SK-N-SH (cell line): ENCODE data around the gene RHBDF2. TPM values are rescaled to one million over a fixed set of nuclear protein-coding genes. Genes with fewer than 3 reads are reported as not detected.
A peak's percentile ranks its signal among the peaks of the same experiment; 100 is the strongest.

Experiments
- CTCF ChIA-PET: fragments of 300-600, 350-600 bp; formaldehyde crosslinking; extraction: SDS; loops from one replicate; lab custom pipeline; 2021; lab: Yijun Ruan, JAX
- POLR2A ChIA-PET: fragments of 350-600 bp; sonication (Branson Sonifier 250); formaldehyde crosslinking; extraction: SDS; loops from one replicate; lab custom pipeline; 2020; ENCODE audit warnings: antibody characterized with exemption, inconsistent platforms; lab: Yijun Ruan, JAX
- DNase-seq: peaks from one replicate; pipeline ENCODE4 v3.0.0; 2012
- H2AFZ ChIP-seq: fragments of 200-600 bp; sonication (generic); 2 replicates; pipeline ENCODE4 v1.8.1; 2016; ENCODE audit warnings: antibody characterized with exemption, mild to moderate bottlenecking, low read depth
- H3F3A ChIP-seq: fragments of 200-600 bp; sonication (generic); replicated peaks from 2 replicates; pipeline ENCODE3; 2016; ENCODE audit warnings: antibody characterized with exemption, mild to moderate bottlenecking; ENCODE audit not compliant: insufficient read depth
- H3K27ac ChIP-seq, 2 experiments: fragments of 200-500 bp in 1 of 2; fragments of 200-600 bp in 1 of 2; sonication (Bioruptor generic) in 1 of 2; sonication (generic), shearing (Covaris generic) in 1 of 2; 2 replicates each; pipeline versions ENCODE4 v1.5.1 to v1.6.1; 2014 to 2016; ENCODE audit warnings: low read depth in 2 of 2, inconsistent platforms in 1 of 2, low read length in 1 of 2, mild to moderate bottlenecking in 1 of 2, mixed read lengths in 1 of 2
- H3K27me3 ChIP-seq: fragments of 200-600 bp; sonication (generic), shearing (Covaris generic); 2 replicates; pipeline ENCODE4 v1.6.1; 2016; ENCODE audit warnings: mixed run types; ENCODE audit not compliant: insufficient read depth
- H3K36me3 ChIP-seq, 2 experiments: fragments of 200-500 bp in 1 of 2; fragments of 200-600 bp in 1 of 2; sonication (Bioruptor generic) in 1 of 2; sonication (generic) in 1 of 2; replicated peaks in 1 of 2; 2 replicates each; pipeline versions ENCODE3 to v1.5.1; 2014 to 2016; ENCODE audit warnings: low read length in 1 of 2, mild to moderate bottlenecking in 1 of 2; ENCODE audit not compliant: insufficient read depth in 2 of 2, control insufficient read depth in 1 of 2
- H3K4me1 ChIP-seq, 2 experiments: fragments of 200-500 bp in 1 of 2; fragments of 200-600 bp in 1 of 2; sonication (Bioruptor generic) in 1 of 2; sonication (generic), shearing (Covaris generic) in 1 of 2; 2 replicates each; pipeline versions ENCODE4 v1.5.1 to v1.6.1; 2014 to 2016; ENCODE audit warnings: low read depth in 1 of 2, low read length in 1 of 2, mixed run types in 1 of 2; ENCODE audit not compliant: insufficient read depth in 2 of 2, control insufficient read depth in 1 of 2
- H3K4me2 ChIP-seq: fragments of 200-600 bp; sonication (generic), shearing (Covaris generic); 2 replicates; pipeline ENCODE4 v1.6.1; 2017; ENCODE audit warnings: mixed run types
- H3K4me3 ChIP-seq, 2 experiments: fragments of 200-500 bp in 1 of 2; fragments of 200-600 bp in 1 of 2; sonication (Bioruptor generic) in 1 of 2; sonication (generic), shearing (Covaris generic) in 1 of 2; 2 replicates each; pipeline versions ENCODE4 v1.5.1 to v1.8.1; 2014 to 2016; ENCODE audit warnings: low read depth in 2 of 2, inconsistent platforms in 1 of 2, low read length in 1 of 2, mild to moderate bottlenecking in 1 of 2, mixed read lengths in 1 of 2, moderate library complexity in 1 of 2
- H3K79me2 ChIP-seq: fragments of 200-600 bp; sonication (generic); 2 replicates; pipeline ENCODE4 v1.8.1; 2017; ENCODE audit warnings: mild to moderate bottlenecking; ENCODE audit not compliant: insufficient read depth
- H3K9ac ChIP-seq: fragments of 200-600 bp; sonication (generic); 2 replicates; pipeline ENCODE4 v1.6.1; 2017; ENCODE audit warnings: mixed run types
- H3K9me2 ChIP-seq: fragments of 200-600 bp; sonication (generic); 2 replicates; pipeline ENCODE4 v1.6.1; 2017; ENCODE audit warnings: mixed run types
- H3K9me3 ChIP-seq: fragments of 200-600 bp; sonication (generic); 2 replicates; pipeline ENCODE4 v1.6.1; 2017; ENCODE audit warnings: mixed run types, mild to moderate bottlenecking, moderate library complexity
- H4K20me1 ChIP-seq: fragments of 200-600 bp; sonication (generic); 2 replicates; pipeline ENCODE4 v1.6.1; 2017; ENCODE audit warnings: mild to moderate bottlenecking, mixed run types; ENCODE audit not compliant: insufficient read depth
- MXI1 ChIP-seq: IDR thresholded peaks from 2 replicates; pipeline ENCODE4 v1.6.1; 2012; ENCODE audit warnings: mild to moderate bottlenecking, low read depth, low read length, improper control_type of control experiment
- TEAD4 ChIP-seq: IDR thresholded peaks from 2 replicates; pipeline ENCODE4 v1.4.0; 2012; ENCODE audit warnings: mild to moderate bottlenecking, borderline replicate concordance; ENCODE audit not compliant: insufficient read depth
- YY1 ChIP-seq: IDR thresholded peaks from 2 replicates; pipeline ENCODE4 v1.4.0; 2012; ENCODE audit warnings: low read depth, mild to moderate bottlenecking
- WGBS: methylation state at CpG from one replicate; pipeline ENCODE4 v1.1.6; 2017; ENCODE audit warnings: low lambda C conversion rate; 5-methylcytosine and 5-hydroxymethylcytosine counted together
- polyA plus RNA-seq, 3 experiments: library from polyadenylated mRNA; depleted of rRNA; stranded (reverse); fragments of >200 nt; gene quantifications; 2 replicates each; pipeline ENCODE4 v1.2.3, GENCODE V29; 2012

The RHBDF2 gene
- polyA plus RNA-seq, 1 of the 3 experiments (the other 2 are of a cell fraction): 16.1 TPM

- Histone ChIP-seq H3K9me2 (no peaks in the 10 kb centered on the region), H3K36me3 (no peaks in the 10 kb centered on the region), H2AFZ (no peak overlapping the region), H4K20me1 (peaks cover 53% of the 10 kb centered on the region), H3K79me2 (peaks cover 51% of the 10 kb centered on the region), H3K9me3 (no peaks in the 10 kb centered on the region), H3K9ac (no peak overlapping the region), H3K4me3 (no peak overlapping the region), H3F3A (peaks cover 3% of the 10 kb centered on the region), H3K4me1 (peaks cover 4 to 23% of the 10 kb centered on the region in 2 experiments; a peak in 2 of 4 replicates), H3K27me3 (no peaks in the 10 kb centered on the region), H3K27ac (no peak overlapping the region), H3K4me2 (no peak overlapping the region)
- CTCF ChIA-PET: interaction anchor here (1.1 to 1.9 kb wide), 4 partner anchors 8 to 143 kb away, joined by 3 to 6 read pairs (median 4); no protein-coding TSS in a partner anchor
- no peak for DNase-seq
- WGBS: 99% methylated on average over 7 of the region's 8 CpGs
- POLR2A ChIA-PET: no interaction called here
- TF ChIP-seq YY1: no peak
These were observed 78.8 kb downstream of the RHBDF2 start for GRCh38 chr17:76422406-76422805.

DNA sequence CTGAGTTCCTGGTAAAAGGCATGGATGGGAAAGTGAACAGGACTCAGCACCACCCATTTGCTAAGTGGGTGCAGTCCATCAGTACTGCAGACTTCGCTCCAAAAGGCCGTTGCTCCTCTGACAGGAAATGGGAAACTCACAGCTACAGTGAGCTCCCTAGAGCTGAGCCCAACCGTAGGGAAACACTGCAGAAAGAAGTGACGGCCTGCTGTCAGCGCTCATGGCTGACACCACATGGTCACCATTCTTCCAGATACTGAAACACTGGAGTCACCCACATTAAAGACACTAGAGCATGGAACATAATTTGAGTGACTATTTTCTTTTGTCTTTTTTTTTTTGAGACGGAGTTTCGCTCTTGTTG, 80.2 kb downstream of the RHBDF2 start:
- Histone ChIP-seq H3K79me2 (peaks cover 54% of the 10 kb centered on the region), H3K36me3 (no peaks in the 10 kb centered on the region), H2AFZ (no peak overlapping the region), H3K9me2 (no peaks in the 10 kb centered on the region), H3K4me2 (no peak overlapping the region), H3F3A (no peaks in the 10 kb centered on the region), H3K27ac (no peak overlapping the region), H3K27me3 (no peaks in the 10 kb centered on the region), H3K4me3 (no peak overlapping the region), H4K20me1 (peaks cover 60% of the 10 kb centered on the region), H3K9me3 (no peaks in the 10 kb centered on the region), H3K4me1 (peaks cover 0 to 35% of the 10 kb centered on the region in 2 experiments; a peak in 1 of 4 replicates), H3K9ac (no peak overlapping the region)
- DNase-seq: no peak
- TF ChIP-seq TEAD4 (no peak), MXI1 (peak; percentile 54; the same call in 1 of the 2 replicates)
- ChIA-PET POLR2A (no interaction called here), CTCF (interaction anchor here (5.7 kb wide), 1 partner anchor 13 kb away, joined by 39 read pairs; no protein-coding TSS in a partner anchor)
- 88% methylated on average over 7 of the region's 7 CpGs for WGBS

Other genes with a start within 250 kb of the RHBDF2 start
- 16.7 and 27.0 TPM in 2 replicates for gene UBALD2, start 236.1 kb downstream of the RHBDF2 start, polyA plus RNA-seq (2012; rRNA removed)
- 6.2 and 7.6 TPM in 2 replicates for gene QRICH2, start 193.1 kb downstream of the RHBDF2 start, polyA plus RNA-seq (2012; rRNA removed)
- 118 and 125 TPM in 2 replicates for gene PRPSAP1, start 147.5 kb downstream of the RHBDF2 start, polyA plus RNA-seq (2012; rRNA removed)
- 7.7 and 12.3 TPM in 2 replicates for gene SPHK1, start 116.8 kb downstream of the RHBDF2 start, polyA plus RNA-seq (2012; rRNA removed)
- 20.0 and 25.4 TPM in 2 replicates for gene UBE2O, start 48.3 kb downstream of the RHBDF2 start, polyA plus RNA-seq (2012; rRNA removed)
- 0.26 TPM in 1 of 2 replicates, not detected in the other for gene AANAT, start 33.8 kb downstream of the RHBDF2 start, polyA plus RNA-seq (2012; rRNA removed)
- 1.7 and 3.7 TPM in 2 replicates for gene CYGB, start 36.3 kb upstream of the RHBDF2 start, polyA plus RNA-seq (2012; rRNA removed)
- 2.2 and 5.0 TPM in 2 replicates for gene PRCD, start 38.6 kb upstream of the RHBDF2 start, polyA plus RNA-seq (2012; rRNA removed)
- gene ST6GALNAC2, start 84.4 kb upstream of the RHBDF2 start, polyA plus RNA-seq (2012; rRNA removed): 0.57 and 0.94 TPM in 2 replicates
- not detected in 2 replicates for gene ST6GALNAC1, start 142.3 kb upstream of the RHBDF2 start, polyA plus RNA-seq (2012; rRNA removed)
- gene MXRA7, start 209.5 kb upstream of the RHBDF2 start, polyA plus RNA-seq (2012; rRNA removed): 154 and 187 TPM in 2 replicates
- gene JMJD6, start 225.2 kb upstream of the RHBDF2 start, polyA plus RNA-seq (2012; rRNA removed): 20.1 and 23.3 TPM in 2 replicates
- gene METTL23, start 225.4 kb upstream of the RHBDF2 start, polyA plus RNA-seq (2012; rRNA removed): 75.9 and 96.8 TPM in 2 replicates
- gene SRSF2, start 235.9 kb upstream of the RHBDF2 start, polyA plus RNA-seq (2012; rRNA removed): 211 and 271 TPM in 2 replicates
- gene MFSD11, start 236.7 kb upstream of the RHBDF2 start, polyA plus RNA-seq (2012; rRNA removed): 22.7 and 28.3 TPM in 2 replicates